T-helper 9 cell (primary cell): ENCODE data around the gene NMNAT2.
"Not testable (repeated sequence)": the region's sequence is repeated elsewhere in the genome, so short reads cannot be mapped to it uniquely, and the experiment has no call there.

Source experiments
- DNase-seq: peaks from one replicate; pipeline ENCODE4 v3.0.0-alpha.2; 2020

NMNAT2 gene

DNA sequence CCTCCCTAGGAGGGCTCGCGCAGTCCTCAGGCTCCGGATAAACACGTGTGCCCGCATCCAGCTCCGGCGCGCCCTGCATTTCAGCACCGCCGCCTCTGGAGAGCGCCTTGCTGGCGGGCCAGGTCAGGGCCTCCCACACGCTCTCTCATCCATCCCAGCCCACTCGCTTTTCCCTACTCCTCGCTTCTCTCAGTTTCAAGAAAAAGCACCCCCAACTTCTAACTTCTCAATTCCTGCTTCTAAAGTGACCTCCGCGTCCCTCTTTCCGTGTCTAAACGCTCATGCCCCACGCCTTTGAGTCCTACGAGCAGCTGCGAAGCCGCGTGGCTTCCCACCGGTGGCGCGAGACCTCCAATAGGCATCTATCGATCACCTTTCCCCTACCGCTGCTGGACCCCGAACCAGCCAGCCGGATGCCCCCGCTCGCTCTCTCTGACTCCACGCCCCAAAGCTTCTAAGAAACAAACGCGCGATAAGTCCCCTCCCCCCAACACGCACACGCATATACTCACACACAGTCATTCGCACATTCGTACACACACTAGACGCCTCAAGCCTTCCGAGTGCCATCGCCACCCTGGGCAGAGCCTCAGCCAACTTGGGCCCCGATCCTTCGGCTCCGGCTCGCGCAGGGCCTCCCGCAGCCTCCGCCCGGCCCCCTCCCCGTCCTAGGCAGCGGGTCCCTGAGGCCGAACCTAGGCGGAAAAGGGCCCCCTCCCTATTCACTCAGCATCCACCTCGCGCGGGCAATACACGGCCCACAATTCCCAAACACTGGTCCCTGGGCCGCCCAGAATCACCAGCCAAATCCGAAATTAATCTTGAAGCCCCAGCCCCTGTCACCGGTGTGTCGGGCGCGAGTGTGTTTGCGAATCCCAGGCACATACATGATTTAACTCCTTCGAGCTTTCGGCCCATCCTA, 1.1 kb downstream of the NMNAT2 start:
- DNase-seq = peak; percentile 4

DNA sequence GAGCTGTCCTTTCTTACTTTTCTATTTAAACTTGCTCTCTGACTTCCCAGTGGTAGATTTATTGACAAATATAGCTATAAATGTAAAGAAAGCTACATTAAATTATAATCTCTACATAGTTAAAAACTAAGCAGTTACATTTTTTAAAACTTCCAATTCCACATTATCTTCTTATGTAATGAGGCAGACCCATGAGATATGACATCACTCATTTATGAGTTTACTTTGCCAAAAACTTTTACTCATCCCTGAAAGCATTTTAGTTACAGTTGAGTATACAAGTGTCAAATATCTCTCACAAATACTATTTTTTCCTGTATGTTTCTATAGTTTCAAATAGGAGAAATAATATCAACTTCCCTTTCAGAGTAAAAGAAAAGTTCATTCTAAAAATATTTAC, 3.8 kb downstream of the NMNAT2 start:
- no peak for DNase-seq

DNA sequence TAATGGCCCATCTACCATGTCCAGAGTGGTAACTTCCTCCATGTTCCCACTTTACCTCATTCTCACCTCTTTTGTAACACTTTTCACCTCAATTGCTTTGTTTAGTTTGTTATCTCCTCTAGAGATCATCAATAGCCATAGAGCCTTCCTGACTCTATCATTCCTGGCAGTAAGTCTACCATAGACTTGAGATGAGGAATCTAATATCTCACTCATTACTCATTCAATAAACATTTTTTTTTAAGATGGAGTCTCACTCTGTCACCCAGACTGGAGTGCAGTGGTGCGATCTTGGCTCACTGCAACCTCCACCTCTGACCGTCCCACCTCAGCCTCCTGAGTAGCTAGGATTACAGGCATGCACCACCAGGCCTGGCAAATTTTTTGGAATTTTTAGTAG, 7.1 kb downstream of the NMNAT2 start:
- DNase-seq = no peak

DNA sequence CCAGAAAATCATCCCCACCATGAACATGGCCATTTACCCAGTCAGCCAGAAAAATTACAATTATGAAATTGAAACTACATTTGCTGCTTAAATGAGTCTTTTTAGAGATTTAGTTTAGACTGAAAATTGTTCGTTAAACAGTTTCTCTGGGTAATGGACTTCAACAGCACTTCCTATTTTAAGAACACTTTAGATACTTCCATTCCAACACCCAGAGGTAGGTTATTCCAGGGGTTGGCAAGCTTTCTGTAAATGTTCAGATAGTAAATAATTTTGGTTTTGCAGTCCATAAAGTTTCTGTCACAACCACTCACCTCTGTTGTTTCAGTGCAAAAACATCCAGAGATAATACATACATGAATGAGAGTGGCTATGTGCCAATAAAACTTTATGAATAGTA, 10.2 kb downstream of the NMNAT2 start:
- DNase-seq = no peak

DNA sequence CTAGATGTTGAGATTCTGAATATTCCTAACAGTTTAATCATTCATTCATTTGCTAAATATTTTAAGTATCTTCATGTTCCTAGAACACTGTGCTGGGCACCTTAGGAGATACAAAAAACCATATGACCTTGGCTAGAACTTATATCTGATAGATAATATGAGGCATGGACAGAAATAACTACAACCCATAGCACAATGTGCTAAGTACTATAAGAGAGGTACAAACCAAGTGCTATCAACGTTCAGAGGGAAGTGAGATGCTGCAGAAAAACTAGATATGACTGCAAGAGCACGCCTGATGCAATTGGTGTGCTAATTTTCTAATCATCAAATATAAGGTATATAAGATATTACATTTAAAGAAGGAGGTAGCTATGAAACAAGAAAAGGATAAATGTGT, 10.7 kb downstream of the NMNAT2 start:
- no peak for DNase-seq

DNA sequence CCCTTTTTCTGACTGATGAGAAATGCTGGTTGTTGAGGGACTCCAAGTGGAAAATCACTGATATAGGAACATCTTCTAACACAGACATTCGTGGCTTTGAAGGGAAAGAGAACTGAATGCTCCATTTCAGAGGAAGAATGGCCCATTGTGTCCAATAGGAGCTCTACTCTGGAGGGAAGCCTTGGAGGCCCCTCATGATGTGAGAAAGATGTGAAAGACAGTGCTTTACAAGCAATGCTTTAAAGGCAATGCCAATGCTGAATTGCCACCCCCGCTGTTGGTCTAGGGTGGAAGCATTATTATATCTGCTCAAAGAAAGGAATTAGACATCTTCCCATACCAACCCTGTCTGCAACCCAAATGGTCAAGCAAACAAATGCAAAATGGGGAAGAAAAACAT, 13.7 kb downstream of the NMNAT2 start:
- DNase-seq = no peak

DNA sequence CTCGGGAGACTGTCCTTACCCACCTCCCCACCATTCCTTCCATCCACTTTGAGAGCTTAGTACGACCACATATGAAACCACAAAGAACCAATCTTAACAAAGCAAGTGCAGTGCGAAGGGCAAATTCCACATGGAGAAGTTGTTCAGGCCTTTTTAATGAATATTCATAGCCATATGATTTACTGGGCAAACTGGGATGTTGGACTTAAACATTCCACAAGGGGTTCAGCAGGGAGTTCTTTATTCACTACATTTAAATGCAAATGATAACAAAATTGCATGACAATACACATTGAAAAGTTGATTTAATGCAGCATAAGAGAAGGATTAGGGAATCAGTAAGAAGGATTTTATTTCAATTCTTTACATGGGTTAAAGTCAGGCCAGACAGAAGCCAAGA, 14.7 kb downstream of the NMNAT2 start:
- no peak for DNase-seq

DNA sequence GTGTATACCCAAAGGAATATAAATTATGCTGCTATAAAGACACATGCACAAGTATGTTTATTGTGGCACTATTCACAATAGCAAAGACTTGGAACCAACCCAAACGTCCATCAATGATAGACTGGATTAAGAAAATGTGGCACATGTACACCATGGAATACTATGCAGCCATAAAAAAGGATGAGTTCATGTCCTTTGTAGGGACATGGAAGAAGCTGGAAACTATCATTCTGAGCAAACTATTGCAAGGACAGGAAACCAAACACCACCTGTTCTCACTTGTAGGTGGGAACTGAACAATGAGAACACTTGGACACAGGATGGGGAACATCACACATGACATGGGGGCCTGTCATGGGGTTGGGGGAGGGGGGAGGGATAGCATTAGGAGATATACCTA, 16.6 kb downstream of the NMNAT2 start:
- DNase-seq = not testable (repeated sequence)

DNA sequence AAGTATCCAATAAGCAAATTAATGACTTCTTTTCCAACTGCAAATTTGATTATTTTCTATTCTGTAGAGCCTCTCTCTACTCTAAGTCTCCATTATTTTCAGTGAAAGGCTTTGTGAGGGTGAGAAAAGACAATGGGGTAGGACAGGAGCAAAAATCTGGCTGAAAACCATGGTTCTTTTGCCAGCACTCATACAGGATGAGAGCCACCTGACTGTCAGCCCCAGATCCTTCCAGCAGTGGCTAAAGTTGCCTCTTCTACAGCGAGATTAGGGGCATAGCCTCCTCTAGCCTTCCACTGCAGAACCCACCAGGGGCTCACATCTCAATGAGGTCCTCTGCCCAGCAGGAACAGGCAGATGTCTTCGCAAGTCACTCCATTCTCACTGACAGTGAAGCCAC, 23.7 kb downstream of the NMNAT2 start:
- DNase-seq = no peak

DNA sequence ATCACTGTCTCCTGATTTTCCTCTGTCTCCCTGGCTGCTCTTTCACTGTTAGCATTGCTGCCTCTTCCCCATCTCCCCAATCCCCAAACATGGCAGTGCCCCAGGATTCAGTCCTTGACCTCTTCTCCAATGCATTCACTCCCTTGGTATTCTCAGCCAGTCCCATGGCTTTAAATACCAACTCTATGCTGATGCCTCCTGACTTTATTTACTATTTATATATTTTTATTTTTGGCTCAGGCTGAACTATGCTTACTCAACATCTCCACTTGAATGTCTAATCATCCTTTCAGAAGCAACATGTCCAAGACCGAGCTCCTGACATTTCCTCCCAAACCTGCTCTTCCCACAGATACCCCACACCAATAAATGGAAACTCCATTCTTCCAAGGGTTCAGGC, 26.3 kb downstream of the NMNAT2 start:
- DNase-seq = no peak

DNA sequence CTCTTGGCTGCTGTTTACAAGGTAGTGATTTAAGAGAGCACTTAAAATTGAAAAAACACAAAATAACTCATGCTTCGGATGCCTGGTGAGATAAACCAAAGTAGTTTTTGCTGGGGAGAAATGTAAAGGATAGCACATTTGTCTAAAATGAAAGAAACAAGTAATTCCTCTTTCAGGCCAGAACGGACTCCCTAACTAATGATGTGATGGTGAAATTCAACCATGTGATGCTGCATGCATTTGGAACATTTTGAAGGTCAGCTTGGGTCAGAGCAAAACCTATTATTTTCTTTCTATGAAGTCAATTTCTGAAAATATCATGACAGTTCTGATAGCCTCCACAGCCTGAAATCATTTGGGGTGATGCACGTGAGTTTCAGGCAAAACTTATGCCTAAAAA, 27.6 kb downstream of the NMNAT2 start:
- DNase-seq = no peak

DNA sequence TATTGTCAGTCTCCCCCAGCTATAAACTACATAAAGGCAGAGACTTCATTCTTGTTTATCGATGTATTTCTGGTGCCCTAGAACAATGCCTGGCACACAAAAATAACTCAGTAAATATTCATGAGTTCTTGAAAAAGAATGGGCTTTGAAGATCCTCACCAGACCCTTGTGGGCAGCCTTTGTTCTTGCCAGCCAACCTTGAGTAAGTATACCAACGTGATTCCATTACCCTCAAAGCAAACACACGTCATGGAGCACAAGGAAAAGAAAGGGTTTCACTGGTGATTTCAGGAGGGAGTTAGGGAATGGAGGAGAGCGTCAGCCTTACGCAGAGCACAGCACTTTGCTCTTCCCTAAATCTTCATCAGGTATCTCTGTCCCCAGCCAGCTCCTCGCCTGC, 29.4 kb downstream of the NMNAT2 start:
- no peak for DNase-seq

DNA sequence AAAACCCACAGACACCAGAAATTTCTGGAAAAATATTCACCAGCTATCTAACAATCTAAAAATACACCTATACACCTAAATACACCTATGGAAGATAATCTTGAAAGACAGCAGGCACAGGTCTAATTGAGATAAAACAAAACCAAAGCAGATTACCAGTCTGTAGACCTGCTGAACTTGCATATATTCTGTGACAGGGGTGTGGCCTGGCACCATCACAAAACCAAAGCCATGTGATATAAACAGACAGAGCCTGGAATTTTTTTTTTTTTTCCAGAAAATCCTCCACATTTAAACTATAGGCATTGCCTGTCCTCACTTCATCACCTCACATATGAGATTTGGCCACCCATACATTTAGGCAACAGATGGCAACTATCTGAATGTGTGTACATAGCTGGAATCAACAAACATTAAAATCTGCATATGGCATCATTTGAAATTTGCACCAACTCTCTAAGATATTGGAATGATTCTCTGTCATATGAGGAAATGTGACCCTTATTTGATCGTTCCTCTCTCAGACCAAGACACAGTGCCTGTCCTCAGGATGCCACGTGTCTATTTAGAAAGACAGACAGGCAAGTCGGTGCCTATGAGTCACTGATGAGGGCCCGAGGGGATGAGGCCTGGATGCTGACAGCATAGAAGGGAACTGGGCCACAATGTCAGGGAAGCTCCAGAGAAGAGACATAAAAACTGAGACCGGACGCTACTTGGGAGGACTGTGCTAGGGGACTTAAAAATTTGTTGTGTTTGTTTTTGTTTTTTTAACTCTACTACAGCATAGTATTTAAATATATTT, 32.6 kb downstream of the NMNAT2 start:
- DNase-seq = no peak

DNA sequence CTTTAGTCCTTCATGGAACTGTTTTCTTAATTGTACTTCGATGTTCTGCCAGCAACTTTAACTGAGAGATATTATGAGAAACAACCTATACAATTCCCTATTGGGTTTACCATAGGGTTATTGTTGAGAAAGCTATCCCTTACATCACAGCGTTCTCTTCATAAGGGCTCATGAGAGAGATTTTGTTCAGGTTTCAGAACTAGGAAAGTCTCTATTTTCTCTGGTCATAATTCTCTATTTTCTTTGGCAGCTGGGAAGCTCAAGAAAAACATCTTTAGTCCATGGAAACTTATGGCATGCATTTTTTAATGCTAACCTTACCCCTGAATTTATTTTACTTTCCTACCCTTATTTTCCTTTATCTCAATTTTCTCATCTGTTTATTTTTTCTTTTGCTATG, 38.2 kb downstream of the NMNAT2 start:
- no peak for DNase-seq

DNA sequence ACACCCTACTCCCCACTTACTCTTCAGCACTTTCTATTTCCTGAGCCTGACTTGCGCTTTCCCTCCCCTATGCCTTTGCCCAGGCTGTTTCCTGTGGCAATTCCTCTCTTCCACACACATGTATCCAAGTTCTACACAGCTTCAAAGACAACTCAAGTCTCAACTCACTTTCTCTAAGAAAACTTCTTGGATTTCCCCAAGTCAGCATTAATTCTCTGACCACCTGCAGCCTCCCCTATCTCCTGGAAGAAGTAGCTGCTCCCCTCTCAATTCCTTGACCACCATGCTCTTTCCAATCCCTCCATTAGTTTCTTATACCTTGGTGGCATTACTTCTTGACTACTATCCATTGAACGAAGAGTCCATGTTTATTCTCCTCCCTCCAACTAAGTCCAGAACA, 42.8 kb downstream of the NMNAT2 start:
- no peak for DNase-seq

DNA sequence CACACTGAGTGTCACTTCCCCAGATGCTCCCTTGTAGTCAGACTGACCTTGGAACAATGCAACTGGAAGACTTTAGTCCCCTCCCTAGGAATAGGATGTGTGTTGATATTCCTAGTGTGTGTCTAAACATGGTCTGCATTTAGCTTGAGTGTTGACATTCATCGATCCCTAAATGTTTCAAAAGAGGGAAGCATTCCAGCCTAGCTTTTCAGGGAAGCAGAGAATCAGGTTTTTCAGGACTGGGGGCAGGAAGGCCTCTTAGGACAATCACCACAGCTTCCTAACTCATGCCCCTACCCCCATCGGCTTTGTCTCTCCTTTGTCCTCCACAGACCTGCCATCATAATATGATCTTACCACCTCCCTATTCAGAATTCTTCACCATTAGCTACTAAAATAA, 43.4 kb downstream of the NMNAT2 start:
- no peak for DNase-seq

DNA sequence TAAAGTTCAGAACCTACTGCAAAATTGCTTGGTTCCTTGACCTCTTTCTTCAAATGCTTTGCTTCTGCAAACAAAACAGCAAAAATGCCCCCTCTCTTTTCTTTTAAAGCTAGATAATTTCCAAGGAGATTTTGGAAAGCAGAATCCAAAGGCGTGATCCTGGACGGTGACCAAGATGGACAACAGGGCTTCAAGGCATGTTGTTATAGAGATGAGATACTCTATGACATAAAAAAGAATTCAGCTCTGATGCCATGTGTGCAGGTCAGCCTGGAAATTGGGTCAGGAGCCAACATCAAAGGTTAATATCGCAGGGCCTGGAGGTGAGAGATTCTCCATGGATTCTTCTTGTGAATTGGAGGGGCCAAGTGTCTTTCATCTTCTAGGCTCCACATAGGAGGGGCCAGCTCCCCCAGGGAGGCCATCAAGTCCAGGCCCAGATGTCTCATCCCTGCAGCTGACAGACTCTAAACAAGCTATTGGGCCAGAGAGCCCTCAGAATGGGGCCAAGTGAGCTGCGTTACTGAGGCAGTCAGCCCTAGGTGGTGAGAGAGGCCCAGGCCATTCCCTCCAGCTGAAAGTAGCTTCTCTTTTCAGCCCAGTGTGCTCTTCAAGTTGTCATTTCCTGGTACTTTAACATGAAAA, 45.5 kb downstream of the NMNAT2 start:
- DNase-seq = no peak

DNA sequence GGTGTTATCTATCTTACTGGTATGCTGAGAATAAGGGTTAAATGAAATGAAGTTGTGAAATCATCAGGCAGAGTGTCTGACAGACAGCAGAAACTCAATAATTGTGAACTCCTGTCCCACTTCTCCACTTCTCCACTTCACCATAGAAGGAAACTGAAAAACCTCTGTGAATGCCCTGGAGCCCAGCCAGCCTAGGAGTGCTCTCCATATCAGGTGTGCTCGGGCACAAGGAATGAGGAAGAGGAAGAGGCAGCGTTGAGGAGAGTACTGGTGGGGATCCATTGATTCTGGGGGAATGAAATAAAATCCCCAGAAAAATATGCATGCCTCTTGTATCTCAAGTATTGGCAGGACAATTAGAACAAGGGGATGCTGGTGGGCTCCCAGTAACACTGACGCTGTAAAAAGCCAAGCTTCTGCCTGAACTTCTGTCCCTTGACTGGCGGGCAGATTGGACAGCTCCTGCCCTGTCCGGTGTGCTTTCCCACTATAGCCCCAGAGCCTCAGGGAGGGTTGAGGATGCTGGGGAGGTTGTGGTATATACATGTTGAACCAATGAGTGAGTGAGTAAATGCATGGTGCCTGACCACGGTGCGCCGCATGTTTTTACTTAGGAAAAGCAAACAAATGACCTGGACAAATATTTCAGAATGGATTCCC, 47.7 kb downstream of the NMNAT2 start:
- no peak for DNase-seq

DNA sequence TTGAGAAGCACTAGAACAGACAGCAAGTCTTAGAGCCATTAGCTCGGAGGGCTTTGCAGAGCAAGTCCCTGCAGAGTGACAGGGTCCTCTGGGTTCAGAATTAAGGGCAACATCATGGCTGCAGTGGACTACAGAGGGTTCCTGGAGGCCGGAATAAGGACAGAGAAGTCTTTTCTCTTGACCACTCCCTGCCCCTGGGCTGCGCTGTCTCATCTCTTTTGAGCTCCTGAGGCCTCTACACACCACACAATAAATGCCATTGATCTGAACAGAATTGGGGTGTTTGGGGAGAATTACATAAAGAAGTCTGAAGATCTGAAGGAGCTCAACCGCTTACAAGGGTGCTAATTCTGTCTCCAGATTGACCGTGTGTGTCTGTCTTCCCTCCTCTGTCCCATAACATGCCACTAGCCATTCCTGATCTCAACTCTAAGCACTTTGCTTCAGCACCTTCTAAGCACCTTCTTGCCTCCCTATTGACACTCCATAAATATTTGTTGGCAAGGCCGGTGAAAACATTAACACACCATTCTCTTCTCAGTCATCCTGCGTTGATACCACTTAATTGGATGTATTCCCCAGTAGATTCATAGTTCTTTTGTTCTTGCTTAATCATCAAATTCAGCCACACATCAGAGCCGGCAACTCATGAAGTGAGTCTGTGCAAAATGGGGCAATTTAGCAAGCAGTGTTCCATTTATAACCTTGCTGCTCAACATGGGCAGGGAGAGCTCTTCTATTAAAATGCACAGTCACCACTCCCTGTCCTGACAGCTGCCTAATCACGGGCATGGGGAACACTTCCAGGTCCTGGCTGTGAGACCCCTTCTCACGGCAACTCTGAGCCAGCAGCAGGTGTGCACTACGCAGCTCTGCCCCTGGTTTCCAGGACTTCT, 49.7 kb downstream of the NMNAT2 start:
- DNase-seq = no peak

DNA sequence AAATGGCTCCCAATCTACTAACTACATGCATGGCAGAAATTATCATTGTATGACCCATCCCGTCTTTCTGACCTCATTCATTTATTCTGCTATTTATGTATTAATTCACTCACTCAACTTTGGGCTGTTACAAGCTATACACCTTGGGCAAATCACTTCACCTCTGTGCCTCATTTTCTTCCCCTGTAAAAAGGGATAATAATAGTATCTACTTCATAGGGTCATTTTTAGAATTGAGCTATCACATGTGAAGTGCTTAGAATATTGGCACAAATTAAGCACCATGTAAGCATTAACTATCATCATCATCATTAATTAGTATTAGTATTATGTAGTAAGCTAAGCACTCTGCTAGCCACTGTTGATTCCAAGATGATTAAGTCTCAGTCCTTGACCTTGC, 52.1 kb downstream of the NMNAT2 start:
- no peak for DNase-seq

DNA sequence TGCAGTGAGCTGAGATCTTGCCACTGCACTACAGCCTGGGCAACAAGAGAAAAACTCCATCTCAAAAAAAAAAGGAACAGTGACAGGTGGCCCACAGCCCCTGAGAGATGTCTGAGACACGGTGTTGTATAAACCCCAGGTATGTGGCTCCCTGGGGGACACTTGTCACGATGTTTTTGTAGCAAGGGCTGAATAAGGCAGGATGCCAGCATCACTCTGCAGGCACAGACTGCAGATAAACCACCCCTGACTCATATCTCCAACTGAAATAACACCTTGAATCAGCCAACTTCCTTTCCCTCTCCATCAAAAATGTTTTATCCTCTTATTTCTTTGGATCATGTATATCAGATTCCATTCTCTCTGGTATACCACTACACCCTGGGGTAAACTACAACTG, 52.5 kb downstream of the NMNAT2 start:
- DNase-seq = no peak

DNA sequence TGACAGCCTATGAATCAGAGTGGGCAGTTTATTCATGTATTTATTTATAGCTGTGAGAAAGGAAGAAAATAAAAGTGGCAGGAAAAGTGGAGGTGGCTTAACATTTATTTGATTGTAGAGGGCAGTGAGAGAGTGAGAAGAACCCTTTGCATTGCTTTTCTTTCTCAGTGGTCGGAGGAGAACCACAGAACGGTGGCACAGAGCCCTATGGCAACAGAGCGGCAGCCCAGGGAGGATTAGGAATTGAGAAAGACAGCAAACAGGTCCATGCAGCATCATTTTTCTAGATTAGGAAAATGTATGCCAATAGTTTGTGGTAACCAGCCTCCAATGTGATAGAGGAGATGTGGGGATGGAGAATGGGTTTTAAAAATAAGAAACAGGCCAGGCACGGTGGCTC, 53.1 kb downstream of the NMNAT2 start:
- DNase-seq = no peak
